WTC11 (cell line): ENCODE data around the gene EEFSEC.

ENCODE experiments used
- ARID4B ChIP-seq: sonication (generic); formaldehyde crosslinking; IDR thresholded peaks from 2 replicates; pipeline ENCODE4 v1.8.0; 2023; ENCODE audit warnings: missing genetic modification reagents, mild to moderate bottlenecking, borderline replicate concordance
- CREB1 ChIP-seq: sonication (generic); formaldehyde crosslinking; IDR thresholded peaks from 2 replicates; pipeline ENCODE4 v1.8.0; 2023; ENCODE audit warnings: mild to moderate bottlenecking, missing genetic modification reagents
- CTCF ChIP-seq: fragments of 200-600 bp; IDR thresholded peaks from 2 replicates; pipeline ENCODE4 v1.8.0; 2022; ENCODE audit warnings: antibody characterized with exemption
- E2F1 ChIP-seq: sonication (generic); formaldehyde crosslinking; IDR thresholded peaks from 2 replicates; pipeline ENCODE4 v1.8.0; 2022; ENCODE audit warnings: mild to moderate bottlenecking, missing genetic modification reagents
- ETV6 ChIP-seq: sonication (generic); formaldehyde crosslinking; IDR thresholded peaks from 2 replicates; pipeline ENCODE4 v1.8.1; 2022; ENCODE audit warnings: mild to moderate bottlenecking, missing genetic modification reagents
- JUN ChIP-seq: sonication (generic); formaldehyde crosslinking; IDR thresholded peaks from 2 replicates; pipeline ENCODE4 v1.8.0; 2023; ENCODE audit warnings: mild to moderate bottlenecking, missing genetic modification reagents
- NR1H2 ChIP-seq: sonication (generic); formaldehyde crosslinking; IDR thresholded peaks from 2 replicates; pipeline ENCODE4 v1.9.0; 2021; ENCODE audit warnings: mild to moderate bottlenecking, moderate library complexity, missing genetic modification reagents
- SMAD4 ChIP-seq: sonication (generic); formaldehyde crosslinking; IDR thresholded peaks from 2 replicates; pipeline ENCODE4 v1.8.0; 2022; ENCODE audit warnings: mild to moderate bottlenecking, missing genetic modification reagents
- TEAD1 ChIP-seq: sonication (generic); formaldehyde crosslinking; IDR thresholded peaks from 2 replicates; pipeline ENCODE4 v1.8.0; 2022; ENCODE audit warnings: mild to moderate bottlenecking, missing genetic modification reagents
- USF1 ChIP-seq: sonication (generic); formaldehyde crosslinking; IDR thresholded peaks from 2 replicates; pipeline ENCODE4 v1.8.0; 2022; ENCODE audit warnings: mild to moderate bottlenecking, missing genetic modification reagents
- ZNF121 ChIP-seq: sonication (generic); formaldehyde crosslinking; IDR thresholded peaks from 2 replicates; pipeline ENCODE4 v1.8.0; 2023; ENCODE audit warnings: missing genetic modification reagents

GRCh38 chr3:128197855-128198254 lies 44.6 kb downstream of the EEFSEC start:
- TF ChIP-seq CTCF (no peak), NR1H2 (CRISPR knock-in tag) (no peak), TEAD1 (CRISPR knock-in tag) (no peak), JUN (CRISPR knock-in tag) (no peak), ARID4B (no peak), ZNF121 (CRISPR knock-in tag) (no peak), E2F1 (CRISPR knock-in tag) (no peak), ETV6 (CRISPR knock-in tag) (no peak), CREB1 (CRISPR knock-in tag) (no peak), USF1 (CRISPR knock-in tag) (no peak), SMAD4 (CRISPR knock-in tag) (no peak)
